PFSK-1 (cell line): ENCODE results near the gene TCERG1.

ENCODE experiments used
- FOXP2 ChIP-seq: optimal IDR thresholded peaks from 2 replicates; pipeline ENCODE3; 2011; ENCODE audit warnings: borderline replicate concordance, control low read depth, inconsistent platforms; ENCODE audit not compliant: insufficient read depth; ENCODE audit errors: extremely low read length, extremely low read depth
- POLR2AphosphoS5 ChIP-seq: IDR thresholded peaks from 2 replicates; pipeline ENCODE4 v1.6.1; 2012; ENCODE audit warnings: low read depth, mild to moderate bottlenecking, control low read depth, low read length, moderate library complexity
- REST ChIP-seq, 2 experiments: IDR thresholded peaks; 2 replicates each; pipeline versions ENCODE4 v1.6.1 to v1.8.0; 2011 to 2012; ENCODE audit warnings: low read depth in 2 of 2, low read length in 2 of 2, control low read depth in 1 of 2, inconsistent platforms in 1 of 2, mild to moderate bottlenecking in 1 of 2, moderate library complexity in 1 of 2; ENCODE audit not compliant: insufficient read depth in 1 of 2
- SIN3A ChIP-seq: IDR thresholded peaks from 2 replicates; pipeline ENCODE4 v1.6.1; 2012; ENCODE audit warnings: mild to moderate bottlenecking, low read length, moderate library complexity, borderline replicate concordance; ENCODE audit not compliant: insufficient read depth
- TAF1 ChIP-seq: IDR thresholded peaks from 2 replicates; pipeline ENCODE4 v1.6.1; 2012; ENCODE audit warnings: low read length, control low read depth, borderline replicate concordance; ENCODE audit not compliant: insufficient read depth

TCERG1 gene

GRCh38 chr5:146513462-146513861 lies 66.3 kb downstream of the TCERG1 start:
- TF ChIP-seq POLR2AphosphoS5 (no peak), REST (IDR thresholded peaks at IDR 0.05; ENCODE audit: insufficient read depth in 1 of 2, low read depth in 2 of 2, low read length in 2 of 2) (no peak), FOXP2 (no peak), SIN3A (no peak), TAF1 (no peak)

GRCh38 chr5:146514575-146514974 lies 67.4 kb downstream of the TCERG1 start:
- TF ChIP-seq TAF1 = no peak

GRCh38 chr5:146515473-146516150 lies 68.5 kb downstream of the TCERG1 start:
- TF ChIP-seq POLR2AphosphoS5 = no peak
- no peak for TF ChIP-seq FOXP2
- no peak for TF ChIP-seq SIN3A
- no peak for TF ChIP-seq REST (IDR thresholded peaks at IDR 0.05; ENCODE audit: insufficient read depth in 1 of 2, low read depth in 2 of 2, low read length in 2 of 2)

- TF ChIP-seq SIN3A (no peak), POLR2AphosphoS5 (no peak), REST (IDR thresholded peaks at IDR 0.05; ENCODE audit: insufficient read depth in 1 of 2, low read depth in 2 of 2, low read length in 2 of 2) (no peak), FOXP2 (no peak), TAF1 (no peak)
These were observed 69.0 kb downstream of the TCERG1 start, which contains the start of gene GPR151 for GRCh38 chr5:146516151-146516475. Gene GPR151 (minus strand): TSS chr5:146516190. CDS start chr5:146516113, 77 bp downstream.

- TF ChIP-seq POLR2AphosphoS5 (no peak), REST (IDR thresholded peaks at IDR 0.05; ENCODE audit: insufficient read depth in 1 of 2, low read depth in 2 of 2, low read length in 2 of 2) (no peak), FOXP2 (no peak), TAF1 (no peak), SIN3A (no peak)
These were observed 72.4 kb downstream of the TCERG1 start for GRCh38 chr5:146519554-146519953.

GRCh38 chr5:146520731-146521130 lies 73.6 kb downstream of the TCERG1 start:
- no peak for TF ChIP-seq SIN3A
- TF ChIP-seq REST (IDR thresholded peaks at IDR 0.05; ENCODE audit: insufficient read depth in 1 of 2, low read depth in 2 of 2, low read length in 2 of 2) = no peak
- no peak for TF ChIP-seq POLR2AphosphoS5
- no peak for TF ChIP-seq FOXP2
- no peak for TF ChIP-seq TAF1
